ENCODE measurements around the gene EPO. TPM values are rescaled to one million over a fixed set of nuclear protein-coding genes. Genes with fewer than 3 reads are reported as not detected.
"Not testable (repeated sequence)": the region's sequence is repeated elsewhere in the genome, so short reads cannot be mapped to it uniquely, and the experiment has no call there.

The EPO gene
- total RNA-seq, 1 donor = not detected

DNA sequence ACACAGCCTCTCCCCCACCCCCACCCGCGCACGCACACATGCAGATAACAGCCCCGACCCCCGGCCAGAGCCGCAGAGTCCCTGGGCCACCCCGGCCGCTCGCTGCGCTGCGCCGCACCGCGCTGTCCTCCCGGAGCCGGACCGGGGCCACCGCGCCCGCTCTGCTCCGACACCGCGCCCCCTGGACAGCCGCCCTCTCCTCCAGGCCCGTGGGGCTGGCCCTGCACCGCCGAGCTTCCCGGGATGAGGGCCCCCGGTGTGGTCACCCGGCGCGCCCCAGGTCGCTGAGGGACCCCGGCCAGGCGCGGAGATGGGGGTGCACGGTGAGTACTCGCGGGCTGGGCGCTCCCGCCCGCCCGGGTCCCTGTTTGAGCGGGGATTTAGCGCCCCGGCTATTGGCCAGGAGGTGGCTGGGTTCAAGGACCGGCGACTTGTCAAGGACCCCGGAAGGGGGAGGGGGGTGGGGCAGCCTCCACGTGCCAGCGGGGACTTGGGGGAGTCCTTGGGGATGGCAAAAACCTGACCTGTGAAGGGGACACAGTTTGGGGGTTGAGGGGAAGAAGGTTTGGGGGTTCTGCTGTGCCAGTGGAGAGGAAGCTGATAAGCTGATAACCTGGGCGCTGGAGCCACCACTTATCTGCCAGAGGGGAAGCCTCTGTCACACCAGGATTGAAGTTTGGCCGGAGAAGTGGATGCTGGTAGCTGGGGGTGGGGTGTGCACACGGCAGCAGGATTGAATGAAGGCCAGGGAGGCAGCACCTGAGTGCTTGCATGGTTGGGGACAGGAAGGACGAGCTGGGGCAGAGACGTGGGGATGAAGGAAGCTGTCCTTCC is 620 bp downstream of the EPO start:
- TF ChIP-seq, protein P1, sequence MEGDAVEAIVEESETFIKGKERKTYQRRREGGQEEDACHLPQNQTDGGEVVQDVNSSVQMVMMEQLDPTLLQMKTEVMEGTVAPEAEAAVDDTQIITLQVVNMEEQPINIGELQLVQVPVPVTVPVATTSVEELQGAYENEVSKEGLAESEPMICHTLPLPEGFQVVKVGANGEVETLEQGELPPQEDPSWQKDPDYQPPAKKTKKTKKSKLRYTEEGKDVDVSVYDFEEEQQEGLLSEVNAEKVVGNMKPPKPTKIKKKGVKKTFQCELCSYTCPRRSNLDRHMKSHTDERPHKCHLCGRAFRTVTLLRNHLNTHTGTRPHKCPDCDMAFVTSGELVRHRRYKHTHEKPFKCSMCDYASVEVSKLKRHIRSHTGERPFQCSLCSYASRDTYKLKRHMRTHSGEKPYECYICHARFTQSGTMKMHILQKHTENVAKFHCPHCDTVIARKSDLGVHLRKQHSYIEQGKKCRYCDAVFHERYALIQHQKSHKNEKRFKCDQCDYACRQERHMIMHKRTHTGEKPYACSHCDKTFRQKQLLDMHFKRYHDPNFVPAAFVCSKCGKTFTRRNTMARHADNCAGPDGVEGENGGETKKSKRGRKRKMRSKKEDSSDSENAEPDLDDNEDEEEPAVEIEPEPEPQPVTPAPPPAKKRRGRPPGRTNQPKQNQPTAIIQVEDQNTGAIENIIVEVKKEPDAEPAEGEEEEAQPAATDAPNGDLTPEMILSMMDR (IDR thresholded peaks at IDR 0.05; ENCODE audit: insufficient read depth, low read depth, low read length) = no peak
- H3K4me3 ChIP-seq (ENCODE audit: low read depth, low read length) = peak overlapping the region; percentile 21
- no peak for DNase-seq (ENCODE audit: low read depth)

DNA sequence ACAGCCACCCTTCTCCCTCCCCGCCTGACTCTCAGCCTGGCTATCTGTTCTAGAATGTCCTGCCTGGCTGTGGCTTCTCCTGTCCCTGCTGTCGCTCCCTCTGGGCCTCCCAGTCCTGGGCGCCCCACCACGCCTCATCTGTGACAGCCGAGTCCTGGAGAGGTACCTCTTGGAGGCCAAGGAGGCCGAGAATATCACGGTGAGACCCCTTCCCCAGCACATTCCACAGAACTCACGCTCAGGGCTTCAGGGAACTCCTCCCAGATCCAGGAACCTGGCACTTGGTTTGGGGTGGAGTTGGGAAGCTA is 1.2 kb downstream of the EPO start:
- H3K4me3 ChIP-seq (ENCODE audit: low read depth, low read length) = no peak overlapping the region
- DNase-seq (ENCODE audit: low read depth) = no peak
- TF ChIP-seq, protein P1 (IDR thresholded peaks at IDR 0.05; ENCODE audit: insufficient read depth, low read depth, low read length) = no peak

DNA sequence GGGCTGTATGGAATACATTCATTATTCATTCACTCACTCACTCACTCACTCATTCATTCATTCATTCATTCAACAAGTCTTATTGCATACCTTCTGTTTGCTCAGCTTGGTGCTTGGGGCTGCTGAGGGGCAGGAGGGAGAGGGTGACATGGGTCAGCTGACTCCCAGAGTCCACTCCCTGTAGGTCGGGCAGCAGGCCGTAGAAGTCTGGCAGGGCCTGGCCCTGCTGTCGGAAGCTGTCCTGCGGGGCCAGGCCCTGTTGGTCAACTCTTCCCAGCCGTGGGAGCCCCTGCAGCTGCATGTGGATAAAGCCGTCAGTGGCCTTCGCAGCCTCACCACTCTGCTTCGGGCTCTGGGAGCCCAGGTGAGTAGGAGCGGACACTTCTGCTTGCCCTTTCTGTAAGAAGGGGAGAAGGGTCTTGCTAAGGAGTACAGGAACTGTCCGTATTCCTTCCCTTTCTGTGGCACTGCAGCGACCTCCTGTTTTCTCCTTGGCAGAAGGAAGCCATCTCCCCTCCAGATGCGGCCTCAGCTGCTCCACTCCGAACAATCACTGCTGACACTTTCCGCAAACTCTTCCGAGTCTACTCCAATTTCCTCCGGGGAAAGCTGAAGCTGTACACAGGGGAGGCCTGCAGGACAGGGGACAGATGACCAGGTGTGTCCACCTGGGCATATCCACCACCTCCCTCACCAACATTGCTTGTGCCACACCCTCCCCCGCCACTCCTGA is 2.4 kb downstream of the EPO start:
- TF ChIP-seq, protein P1 (IDR thresholded peaks at IDR 0.05; ENCODE audit: insufficient read depth, low read depth, low read length) = no peak
- no peak for DNase-seq (ENCODE audit: low read depth)
- H3K4me3 ChIP-seq (ENCODE audit: low read depth, low read length) = no peak overlapping the region

DNA sequence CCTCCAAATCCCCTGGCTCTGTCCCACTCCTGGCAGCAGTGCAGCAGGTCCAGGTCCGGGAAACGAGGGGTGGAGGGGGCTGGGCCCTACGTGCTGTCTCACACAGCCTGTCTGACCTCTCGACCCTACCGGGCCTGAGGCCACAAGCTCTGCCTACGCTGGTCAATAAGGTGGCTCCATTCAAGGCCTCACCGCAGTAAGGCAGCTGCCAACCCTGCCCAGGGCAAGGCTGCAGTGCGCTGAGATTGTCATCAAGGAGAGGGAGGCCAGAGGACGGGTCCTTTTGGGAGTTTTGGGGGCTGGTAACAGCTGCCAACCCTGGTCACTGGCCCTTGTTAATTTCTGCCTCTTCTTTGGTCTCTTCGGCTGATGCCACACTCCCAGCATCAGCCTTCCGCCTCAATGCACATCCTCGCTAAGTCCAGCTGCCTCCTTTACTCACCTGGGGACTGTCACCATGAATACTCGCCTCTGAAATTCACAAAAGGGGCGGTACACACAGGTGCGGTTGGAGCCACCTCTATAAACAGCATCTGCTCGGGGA is 3.5 kb downstream of the EPO start:
- TF ChIP-seq, protein P1 (IDR thresholded peaks at IDR 0.05; ENCODE audit: insufficient read depth, low read depth, low read length) = no peak
- no peak overlapping the region for H3K4me3 ChIP-seq (ENCODE audit: low read depth, low read length)
- no peak for DNase-seq (ENCODE audit: low read depth)

DNA sequence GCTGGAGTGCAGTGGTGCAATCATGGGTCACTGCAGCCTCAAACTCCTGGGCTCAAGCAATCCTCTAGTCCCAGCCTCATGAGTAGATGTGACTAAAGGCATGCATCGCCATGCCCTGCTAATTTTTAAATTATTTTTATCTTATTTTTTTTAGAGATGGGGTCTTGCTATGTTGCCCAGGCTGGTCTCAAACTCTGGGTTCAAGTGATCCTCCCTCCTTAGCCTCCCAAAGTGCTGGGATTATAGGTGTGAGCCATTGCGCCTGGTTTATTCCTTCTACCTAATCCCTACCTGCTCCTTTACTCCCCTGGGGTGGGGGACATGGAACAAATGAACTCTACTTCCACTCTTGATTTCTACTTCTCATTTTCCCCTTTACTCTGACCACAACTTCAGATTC is 4.1 kb downstream of the EPO start:
- DNase-seq (ENCODE audit: low read depth); H3K4me3 ChIP-seq (ENCODE audit: low read depth, low read length): not testable (repeated sequence)

DNA sequence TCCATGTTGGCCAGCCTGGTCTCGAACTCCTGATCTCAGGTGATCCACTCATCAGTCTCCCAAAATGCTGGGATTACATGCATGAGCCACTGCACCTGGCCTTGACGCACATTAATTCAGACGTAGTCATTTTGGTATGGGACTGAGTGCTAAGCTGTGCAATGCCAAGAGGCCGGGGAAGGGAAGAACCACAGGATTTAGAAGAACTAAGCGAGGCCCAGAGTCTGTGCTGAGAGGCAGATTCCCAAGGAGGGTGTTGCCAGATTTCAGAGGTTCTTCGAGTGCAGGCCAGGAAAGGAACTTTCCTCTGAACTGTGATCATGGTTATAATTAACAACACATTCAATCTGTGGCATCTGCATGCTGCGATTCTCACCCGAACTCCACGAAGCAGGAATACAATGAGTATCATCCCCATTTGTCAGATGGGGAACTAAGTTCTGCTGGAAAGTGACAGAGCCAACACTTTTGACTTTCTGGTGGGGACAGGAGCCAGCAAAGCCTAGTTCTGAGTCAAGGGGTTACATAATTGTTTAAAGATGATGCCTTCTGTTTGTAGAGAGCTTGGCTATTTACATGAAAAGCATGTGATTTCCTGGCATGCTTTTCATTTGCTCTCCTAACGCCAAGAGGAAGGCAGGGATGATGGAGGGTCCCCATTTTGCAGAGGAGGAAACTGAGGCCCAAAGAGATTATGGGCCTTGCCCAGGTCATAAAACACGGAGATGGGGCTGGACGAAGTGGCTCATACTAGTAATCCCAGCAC is 6.9 kb downstream of the EPO start:
- peak; percentile 95 for DNase-seq (ENCODE audit: low read depth)
- TF ChIP-seq, protein P1 (IDR thresholded peaks at IDR 0.05; ENCODE audit: insufficient read depth, low read depth, low read length) = no peak
- no peak overlapping the region for H3K4me3 ChIP-seq (ENCODE audit: low read depth, low read length)

DNA sequence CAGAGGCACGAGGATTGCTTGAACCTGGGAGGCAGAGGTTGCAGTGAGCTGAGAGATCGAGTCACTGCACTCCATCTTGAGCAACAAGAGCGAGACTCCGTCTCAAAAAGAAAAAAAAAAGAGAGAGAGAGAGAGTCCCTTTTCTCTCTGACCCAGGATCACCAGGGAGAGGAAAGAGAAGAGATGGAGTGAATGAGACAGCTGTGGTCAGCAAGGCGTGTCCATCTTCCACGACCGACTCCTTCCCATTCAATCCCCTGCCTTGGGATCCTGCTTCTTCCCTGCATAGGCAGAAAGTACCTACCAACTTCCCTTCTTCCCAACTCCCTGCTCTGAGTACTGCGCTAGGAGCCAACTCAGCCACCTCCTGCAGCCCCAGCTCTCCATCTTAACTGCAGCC is 7.9 kb downstream of the EPO start:
- TF ChIP-seq, protein P1 (IDR thresholded peaks at IDR 0.05; ENCODE audit: insufficient read depth, low read depth, low read length) = no peak
- H3K4me3 ChIP-seq (ENCODE audit: low read depth, low read length) = no peak overlapping the region
- DNase-seq (ENCODE audit: low read depth) = no peak

Measured in fibroblast of villous mesenchyme (primary cell).